Neural crest cell (in vitro differentiated cells): ENCODE data around the gene CSTB. TPM values are rescaled to one million over a fixed set of nuclear protein-coding genes. Genes with fewer than 3 reads are reported as not detected.

Experiments
- DNase-seq: peaks from one replicate; pipeline ENCODE4 v3.0.0; 2021; ENCODE audit warnings: low read depth, mixed read lengths, low spot score
- H3K27ac Mint-ChIP-seq: one replicate; pipeline ENCODE4 v1.8.0; 2021; ENCODE audit warnings: mild to moderate bottlenecking, mixed read lengths; ENCODE audit not compliant: unreplicated experiment
- H3K27me3 Mint-ChIP-seq: 2 replicates; pipeline ENCODE4 v1.8.0; 2021; ENCODE audit warnings: low read depth, mild to moderate bottlenecking, mixed read lengths
- H3K36me3 Mint-ChIP-seq: 2 replicates; pipeline ENCODE4 v1.8.0; 2021; ENCODE audit warnings: low read depth, mild to moderate bottlenecking, mixed read lengths
- H3K4me1 Mint-ChIP-seq: 2 replicates; pipeline ENCODE4 v1.8.0; 2021; ENCODE audit warnings: mixed read lengths
- H3K4me3 Mint-ChIP-seq: one replicate; pipeline ENCODE4 v1.8.0; 2021; ENCODE audit warnings: mild to moderate bottlenecking, mixed read lengths
- H3K9me3 Mint-ChIP-seq: 2 replicates; pipeline ENCODE4 v1.8.0; 2021; ENCODE audit warnings: mixed read lengths
- total RNA-seq: library from RNA; stranded (reverse); gene quantifications from 2 replicates; pipeline ENCODE4 v1.2.1, GENCODE V29; 2021
- TF ChIP-seq, protein P1 (sequence below): fragments of 200-600 bp; sonication (generic); conservative IDR thresholded peaks from 2 replicates; pipeline ENCODE4 v1.5.0; 2021; ENCODE audit warnings: antibody characterized with exemption, mild to moderate bottlenecking

Gene CSTB
- total RNA-seq, 1 donor from 2014 or later: 37.1 TPM

GRCh38 chr21:43819511-43820405 is 43.6 kb upstream of the CSTB start:
- Mint-ChIP-seq H3K4me1 (peaks cover 8% of the 10 kb centered on the region), H3K27ac (no peak overlapping the region), H3K36me3 (no peaks in the 10 kb centered on the region), H3K4me3 (no peak overlapping the region), H3K9me3 (no peaks in the 10 kb centered on the region), H3K27me3 (no peaks in the 10 kb centered on the region)
- no peak for DNase-seq
- TF ChIP-seq, protein P1, sequence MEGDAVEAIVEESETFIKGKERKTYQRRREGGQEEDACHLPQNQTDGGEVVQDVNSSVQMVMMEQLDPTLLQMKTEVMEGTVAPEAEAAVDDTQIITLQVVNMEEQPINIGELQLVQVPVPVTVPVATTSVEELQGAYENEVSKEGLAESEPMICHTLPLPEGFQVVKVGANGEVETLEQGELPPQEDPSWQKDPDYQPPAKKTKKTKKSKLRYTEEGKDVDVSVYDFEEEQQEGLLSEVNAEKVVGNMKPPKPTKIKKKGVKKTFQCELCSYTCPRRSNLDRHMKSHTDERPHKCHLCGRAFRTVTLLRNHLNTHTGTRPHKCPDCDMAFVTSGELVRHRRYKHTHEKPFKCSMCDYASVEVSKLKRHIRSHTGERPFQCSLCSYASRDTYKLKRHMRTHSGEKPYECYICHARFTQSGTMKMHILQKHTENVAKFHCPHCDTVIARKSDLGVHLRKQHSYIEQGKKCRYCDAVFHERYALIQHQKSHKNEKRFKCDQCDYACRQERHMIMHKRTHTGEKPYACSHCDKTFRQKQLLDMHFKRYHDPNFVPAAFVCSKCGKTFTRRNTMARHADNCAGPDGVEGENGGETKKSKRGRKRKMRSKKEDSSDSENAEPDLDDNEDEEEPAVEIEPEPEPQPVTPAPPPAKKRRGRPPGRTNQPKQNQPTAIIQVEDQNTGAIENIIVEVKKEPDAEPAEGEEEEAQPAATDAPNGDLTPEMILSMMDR: no peak

GRCh38 chr21:43818685-43819084 is 42.6 kb upstream of the CSTB start:
- Mint-ChIP-seq H3K27me3 (no peaks in the 10 kb centered on the region), H3K27ac (peak overlapping the region; percentile 28)

DNA sequence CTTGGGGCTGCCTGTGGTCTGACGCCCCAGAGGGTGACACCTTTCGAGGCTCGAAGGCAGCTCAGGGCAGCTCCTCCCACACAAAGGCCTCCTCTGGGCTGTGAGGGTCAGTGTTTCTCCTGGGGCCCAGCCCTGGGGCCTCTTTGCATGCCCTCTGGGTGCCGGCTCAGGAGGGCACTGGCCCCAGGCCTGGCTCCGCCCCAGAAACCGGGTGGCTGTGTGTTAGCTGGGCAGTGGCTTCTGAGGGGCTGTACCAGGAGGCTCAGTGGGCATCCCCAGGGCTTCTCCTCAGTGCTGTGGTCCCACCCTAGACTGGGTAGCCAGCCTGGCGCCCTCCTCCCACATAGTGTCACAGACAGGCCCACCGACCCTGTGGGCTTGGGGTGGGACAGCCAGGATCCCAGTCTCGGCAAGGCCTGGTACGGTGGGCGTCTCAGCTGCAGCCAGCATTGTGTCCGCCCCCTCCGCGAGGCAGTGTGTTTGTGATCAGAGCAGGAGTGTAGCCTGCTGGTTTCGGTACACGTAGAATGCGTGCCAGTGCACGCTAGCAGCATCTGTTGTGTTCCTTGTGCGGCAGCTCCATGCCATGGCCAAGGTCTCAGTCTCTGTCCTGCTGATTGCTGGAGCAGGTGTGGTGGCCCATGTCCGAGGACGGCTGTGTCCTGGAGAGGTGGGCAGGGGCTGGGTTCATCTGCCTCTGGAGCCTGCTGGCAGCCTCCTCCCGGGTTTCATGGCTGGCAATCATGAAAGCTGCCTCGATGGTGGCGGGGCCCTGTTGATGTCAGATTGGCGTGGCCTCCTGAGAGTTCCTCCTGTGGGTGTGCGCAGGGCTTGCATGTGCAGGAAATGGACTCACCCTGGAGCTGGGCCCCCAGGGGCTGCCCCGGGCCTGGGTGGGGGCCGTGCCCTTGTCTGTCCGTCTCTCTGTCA is 41.3 kb upstream of the CSTB start:
- no peak for DNase-seq
- H3K27ac Mint-ChIP-seq: no peak overlapping the region

More at GRCh38 chr21:43818685-43819084, 42.6 kb upstream of the CSTB start:
- H3K36me3 Mint-ChIP-seq: no peaks in the 10 kb centered on the region
- DNase-seq: no peak
- H3K9me3 Mint-ChIP-seq: no peaks in the 10 kb centered on the region
- H3K4me3 Mint-ChIP-seq: peak overlapping the region; percentile 1
- TF ChIP-seq, protein P1: no peak
- peaks cover 8% of the 10 kb centered on the region for H3K4me1 Mint-ChIP-seq

GRCh38 chr21:43816611-43817071 is 40.5 kb upstream of the CSTB start:
- H3K4me1 Mint-ChIP-seq: peaks cover 8% of the 10 kb centered on the region
- no peak overlapping the region for H3K4me3 Mint-ChIP-seq
- DNase-seq: no peak
- H3K27ac Mint-ChIP-seq: no peak overlapping the region
- H3K9me3 Mint-ChIP-seq: no peaks in the 10 kb centered on the region
- H3K36me3 Mint-ChIP-seq: no peaks in the 10 kb centered on the region
- peaks cover 2% of the 10 kb centered on the region for H3K27me3 Mint-ChIP-seq
- TF ChIP-seq, protein P1: no peak

More for the DNA sequence above, 41.3 kb upstream of the CSTB start:
- H3K27me3 Mint-ChIP-seq: peaks cover 2% of the 10 kb centered on the region
- H3K4me3 Mint-ChIP-seq: no peak overlapping the region
- peaks cover 8% of the 10 kb centered on the region for H3K4me1 Mint-ChIP-seq
- no peaks in the 10 kb centered on the region for H3K9me3 Mint-ChIP-seq
- no peaks in the 10 kb centered on the region for H3K36me3 Mint-ChIP-seq
- TF ChIP-seq, protein P1: no peak

DNA sequence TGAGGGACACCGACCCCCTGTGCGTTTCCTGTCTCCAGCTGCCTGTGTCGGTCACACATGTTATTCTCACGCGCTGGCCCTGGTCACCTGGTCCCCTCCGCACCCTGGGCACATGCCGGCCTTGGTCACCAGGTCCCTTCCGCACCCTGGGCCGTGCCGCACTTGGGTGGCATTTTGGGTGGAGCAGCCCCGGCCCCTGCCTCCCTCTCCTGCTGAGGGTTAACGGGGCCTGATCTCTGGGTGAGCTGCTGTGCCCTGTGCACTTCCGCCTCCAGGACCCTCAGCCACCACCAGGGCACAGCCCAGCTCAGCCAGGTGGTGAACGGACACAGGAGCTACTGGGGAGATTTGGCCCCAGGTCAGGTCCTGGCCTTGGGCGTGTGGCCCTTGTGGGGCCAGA is 39.9 kb upstream of the CSTB start:
- Mint-ChIP-seq H3K4me3 (peak overlapping the region; percentile 44), H3K36me3 (no peaks in the 10 kb centered on the region), H3K4me1 (peaks cover 8% of the 10 kb centered on the region), H3K9me3 (no peaks in the 10 kb centered on the region), H3K27ac (no peak overlapping the region), H3K27me3 (peaks cover 2% of the 10 kb centered on the region)
- DNase-seq: no peak
- TF ChIP-seq, protein P1: no peak
